Endothelial cell (in vitro differentiated cells): Measurements from ENCODE around the gene GFI1. TPM values are rescaled to one million over a fixed set of nuclear protein-coding genes. Genes with fewer than 3 reads are reported as not detected.
"Not testable (repeated sequence)": the region's sequence is repeated elsewhere in the genome, so short reads cannot be mapped to it uniquely, and the experiment has no call there.

Experiments used
- DNase-seq: peaks from one replicate; pipeline ENCODE4 v3.0.0; 2021; ENCODE audit warnings: low spot score
- H3K27ac Mint-ChIP-seq: one replicate; pipeline ENCODE4 v1.8.0; 2021; ENCODE audit warnings: mixed read lengths, inconsistent platforms; ENCODE audit not compliant: unreplicated experiment
- H3K27me3 Mint-ChIP-seq: one replicate; pipeline ENCODE4 v1.8.0; 2021; ENCODE audit warnings: mild to moderate bottlenecking, moderate library complexity, mixed read lengths, inconsistent platforms; ENCODE audit not compliant: unreplicated experiment
- H3K36me3 Mint-ChIP-seq: one replicate; pipeline ENCODE4 v1.8.0; 2021; ENCODE audit warnings: mild to moderate bottlenecking, low read depth, mixed read lengths, inconsistent platforms; ENCODE audit not compliant: unreplicated experiment
- H3K4me1 Mint-ChIP-seq: one replicate; pipeline ENCODE4 v1.8.0; 2021; ENCODE audit warnings: mild to moderate bottlenecking, mixed read lengths, inconsistent platforms; ENCODE audit not compliant: unreplicated experiment
- H3K4me3 Mint-ChIP-seq: one replicate; pipeline ENCODE4 v1.8.0; 2021; ENCODE audit warnings: mild to moderate bottlenecking, mixed read lengths, inconsistent platforms; ENCODE audit not compliant: unreplicated experiment
- H3K9me3 Mint-ChIP-seq: one replicate; pipeline ENCODE4 v1.8.0; 2021; ENCODE audit warnings: mixed read lengths, inconsistent platforms; ENCODE audit not compliant: unreplicated experiment
- CTCF ChIP-seq: fragments of 200-600 bp; sonication (generic); IDR thresholded peaks from one replicate; pipeline ENCODE4 v1.5.0; 2021; ENCODE audit warnings: antibody characterized with exemption; ENCODE audit not compliant: unreplicated experiment
- long read RNA-seq: library from polyadenylated mRNA; unstranded; transcript quantifications from one replicate; pipeline ENCODE4 v2.0.0, GENCODE V29; 2020; ENCODE audit not compliant: unreplicated experiment
- total RNA-seq: library from RNA; stranded (reverse); fragmentation: NEBNext Ultra II Directional; extraction: Animal tissue kit (Norgen Biotek cat#: 25700); gene quantifications from one replicate; pipeline ENCODE4 v1.2.1, GENCODE V29; 2021; ENCODE audit not compliant: unreplicated experiment

Gene GFI1
- 0.26 TPM for total RNA-seq
- long read RNA-seq: 0 reads

GRCh38 chr1:92486251-92487077, at the start of gene GFI1:
Gene GFI1, minus strand, starts transcription at chr1:92486925. Its CDS starts 3,438 bp downstream, at chr1:92483487.
- peaks cover 4% of the 10 kb centered on the region for H3K36me3 Mint-ChIP-seq
- no peaks in the 10 kb centered on the region for H3K9me3 Mint-ChIP-seq
- H3K27me3 Mint-ChIP-seq: peaks cover 27% of the 10 kb centered on the region
- peak within 1 kb of the TSS; percentile 87 for H3K4me3 Mint-ChIP-seq
- no peak for TF ChIP-seq CTCF
- peaks cover 21% of the 10 kb centered on the region for H3K4me1 Mint-ChIP-seq
- DNase-seq: peak; percentile 55
- H3K27ac Mint-ChIP-seq: no peak within 1 kb of the TSS

- H3K27ac Mint-ChIP-seq, H3K4me3 Mint-ChIP-seq, H3K27me3 Mint-ChIP-seq, H3K9me3 Mint-ChIP-seq, H3K36me3 Mint-ChIP-seq, DNase-seq, H3K4me1 Mint-ChIP-seq: not testable (repeated sequence)
Observed at GRCh38 chr1:92532371-92532770, 45.6 kb upstream of the GFI1 start.

- H3K36me3 Mint-ChIP-seq, H3K9me3 Mint-ChIP-seq, H3K4me1 Mint-ChIP-seq, DNase-seq, H3K27ac Mint-ChIP-seq, H3K4me3 Mint-ChIP-seq, H3K27me3 Mint-ChIP-seq: not testable (repeated sequence)
Observed at GRCh38 chr1:92531939-92532338, 45.2 kb upstream of the GFI1 start.

- DNase-seq: no peak
- no peaks in the 10 kb centered on the region for H3K9me3 Mint-ChIP-seq
- H3K27me3 Mint-ChIP-seq: peaks cover 3% of the 10 kb centered on the region
- H3K4me1 Mint-ChIP-seq: no peaks in the 10 kb centered on the region
- no peak for TF ChIP-seq CTCF
- no peak overlapping the region for H3K4me3 Mint-ChIP-seq
- H3K36me3 Mint-ChIP-seq: peaks cover 3% of the 10 kb centered on the region
- H3K27ac Mint-ChIP-seq: no peak overlapping the region
Observed at GRCh38 chr1:92527670-92528069, 40.9 kb upstream of the GFI1 start.

GRCh38 chr1:92524944-92525590, 38.3 kb upstream of the GFI1 start:
- H3K9me3 Mint-ChIP-seq, H3K27ac Mint-ChIP-seq, H3K36me3 Mint-ChIP-seq, H3K4me3 Mint-ChIP-seq, H3K4me1 Mint-ChIP-seq, H3K27me3 Mint-ChIP-seq, DNase-seq: not testable (repeated sequence)

GRCh38 chr1:92519043-92519442, 32.3 kb upstream of the GFI1 start:
- H3K9me3 Mint-ChIP-seq: no peaks in the 10 kb centered on the region
- no peak overlapping the region for H3K27ac Mint-ChIP-seq
- no peaks in the 10 kb centered on the region for H3K36me3 Mint-ChIP-seq
- H3K27me3 Mint-ChIP-seq: no peaks in the 10 kb centered on the region
- no peak overlapping the region for H3K4me3 Mint-ChIP-seq
- DNase-seq: no peak
- TF ChIP-seq CTCF: no peak
- no peaks in the 10 kb centered on the region for H3K4me1 Mint-ChIP-seq
